Keratinocyte (primary cell): ENCODE measurements around the gene LHX4. TPM values are rescaled to one million over a fixed set of nuclear protein-coding genes. Genes with fewer than 3 reads are reported as not detected.

Experiments
- DNase-seq: peaks from one replicate; pipeline ENCODE4 v3.0.0-alpha.2; 2011; ENCODE audit warnings: low read depth, missing footprints, low spot score
- FAIRE-seq: peaks from 2 replicates; lab custom pipeline; 2011; peaks lifted over from hg19 to GRCh38; lab: Jason Lieb, UNC
- H2AFZ ChIP-seq: 2 replicates; pipeline ENCODE4 v1.6.0; 2012; ENCODE audit warnings: low read length, control low read depth, inconsistent platforms; ENCODE audit not compliant: control insufficient read depth
- H3K27ac ChIP-seq: 2 replicates; pipeline ENCODE4 v1.5.1; 2011; ENCODE audit warnings: low read length; ENCODE audit not compliant: control insufficient read depth, insufficient read depth
- H3K27me3 ChIP-seq: 3 replicates; pipeline ENCODE4 v1.6.0; 2011; ENCODE audit warnings: low read length; ENCODE audit not compliant: control insufficient read depth, insufficient read depth; ENCODE audit errors: extremely low read depth
- H3K36me3 ChIP-seq, 2 experiments: 2 replicates in 1 of 2; 3 replicates in 1 of 2; pipeline ENCODE4 v1.5.1; 2011; ENCODE audit warnings: low read length in 2 of 2, mild to moderate bottlenecking in 1 of 2; ENCODE audit not compliant: control insufficient read depth in 2 of 2, insufficient read depth in 2 of 2; ENCODE audit errors: extremely low read depth in 1 of 2
- H3K4me1 ChIP-seq: 3 replicates; pipeline ENCODE4 v1.5.1; 2011; ENCODE audit warnings: low read length; ENCODE audit not compliant: control insufficient read depth, insufficient read depth; ENCODE audit errors: extremely low read depth
- H3K4me2 ChIP-seq: 3 replicates; pipeline ENCODE4 v1.6.0; 2011; ENCODE audit warnings: low read depth, low read length; ENCODE audit not compliant: control insufficient read depth, insufficient read depth; ENCODE audit errors: extremely low read depth
- H3K4me3 ChIP-seq, 3 experiments: fragments of 200-600 bp in 1 of 3; sonication (generic) in 1 of 3; 2 replicates in 2 of 3; 3 replicates in 1 of 3; pipeline ENCODE4 v1.5.1; 2011 to 2016; ENCODE audit warnings: low read length in 3 of 3, mild to moderate bottlenecking in 3 of 3, control low read depth in 2 of 3, inconsistent platforms in 1 of 3, low read depth in 1 of 3, mixed read lengths in 1 of 3, mixed run types in 1 of 3, moderate library complexity in 1 of 3; ENCODE audit not compliant: control insufficient read depth in 2 of 3, insufficient read depth in 2 of 3; ENCODE audit errors: extremely low read depth in 1 of 3
- H3K79me2 ChIP-seq: 2 replicates; pipeline ENCODE4 v1.6.0; 2012; ENCODE audit warnings: low read length; ENCODE audit not compliant: control insufficient read depth, insufficient read depth
- H3K9ac ChIP-seq: 3 replicates; pipeline ENCODE4 v1.6.0; 2011; ENCODE audit warnings: low read length; ENCODE audit not compliant: control insufficient read depth, insufficient read depth; ENCODE audit errors: extremely low read depth
- H3K9me1 ChIP-seq: 3 replicates; pipeline ENCODE4 v1.6.0; 2011; ENCODE audit warnings: low read length; ENCODE audit not compliant: control insufficient read depth, insufficient read depth; ENCODE audit errors: extremely low read depth
- H3K9me3 ChIP-seq: 2 replicates; pipeline ENCODE4 v1.5.1; 2012; ENCODE audit warnings: low read depth, low read length; ENCODE audit not compliant: control insufficient read depth
- H4K20me1 ChIP-seq: 3 replicates; pipeline ENCODE4 v1.6.0; 2011; ENCODE audit warnings: low read length; ENCODE audit not compliant: control insufficient read depth, insufficient read depth; ENCODE audit errors: extremely low read depth
- EZH2 ChIP-seq: IDR thresholded peaks from one replicate; pipeline ENCODE4 v1.6.1; 2012; ENCODE audit warnings: inconsistent platforms, mild to moderate bottlenecking, low read length, moderate library complexity
- dilution Hi-C: fragments of 300-500 bp; cut with MboI; formaldehyde crosslinking; loops from one replicate; pipeline ENCODE4 v1.7.0; 2020; ENCODE audit warnings: low sequenced_read_pairs; ENCODE audit not compliant: extremely low pct_ligation_motif_present
- polyA plus RNA-seq, 5 experiments: library from polyadenylated mRNA; depleted of rRNA in 3 of 5; stranded (reverse) in 3 of 5; stranded (forward) in 1 of 5; unstranded in 1 of 5; fragments of >200 nt; gene quantifications; 1 replicate in 1 of 5; 2 replicates in 3 of 5; 3 replicates in 1 of 5; pipeline versions ENCODE4 v1.2.1 to v1.2.3, GENCODE V29; 2011 to 2012; ENCODE audit warnings: missing spikeins in 2 of 5, low read depth in 1 of 5, low replicate concordance in 1 of 5
- TF ChIP-seq, protein P1 (sequence below), 3 experiments: IDR thresholded peaks in 1 of 3; conservative IDR thresholded peaks in 1 of 3; optimal IDR thresholded peaks in 1 of 3; 2 replicates in 2 of 3; 3 replicates in 1 of 3; pipeline versions ENCODE3 to v1.5.1; 2011; ENCODE audit warnings: low read length in 3 of 3, mild to moderate bottlenecking in 3 of 3, moderate library complexity in 2 of 3, control low read depth in 1 of 3, inconsistent platforms in 1 of 3; ENCODE audit not compliant: insufficient read depth in 2 of 3; ENCODE audit errors: extremely low read depth in 1 of 3

LHX4 gene
- polyA plus RNA-seq, 1 donor (not counting 4 experiments of a cell fraction or from before 2014, with no cell fraction given): not detected

GRCh38 chr1:180265201-180265600, 35.1 kb downstream of the LHX4 start:
- no peaks in the 10 kb centered on the region for H3K9me1 ChIP-seq
- DNase-seq: no peak
- dilution Hi-C loops: no loop called here

GRCh38 chr1:180265871-180266270, 35.8 kb downstream of the LHX4 start:
- Histone ChIP-seq H4K20me1 (no peaks in the 10 kb centered on the region), H3K9ac (no peak overlapping the region), H3K79me2 (no peaks in the 10 kb centered on the region), H3K36me3 (no peaks in the 10 kb centered on the region), H3K4me1 (peaks cover 9% of the 10 kb centered on the region), H3K9me3 (no peaks in the 10 kb centered on the region), H3K27me3 (peaks cover 35% of the 10 kb centered on the region), H3K9me1 (peaks cover 2% of the 10 kb centered on the region), H3K4me2 (no peak overlapping the region), H3K4me3 (no peak overlapping the region), H3K27ac (no peak overlapping the region), H2AFZ (no peak overlapping the region)
- no peak for DNase-seq
- dilution Hi-C loops: no loop called here
- FAIRE-seq: no peak
- TF ChIP-seq, protein P1, sequence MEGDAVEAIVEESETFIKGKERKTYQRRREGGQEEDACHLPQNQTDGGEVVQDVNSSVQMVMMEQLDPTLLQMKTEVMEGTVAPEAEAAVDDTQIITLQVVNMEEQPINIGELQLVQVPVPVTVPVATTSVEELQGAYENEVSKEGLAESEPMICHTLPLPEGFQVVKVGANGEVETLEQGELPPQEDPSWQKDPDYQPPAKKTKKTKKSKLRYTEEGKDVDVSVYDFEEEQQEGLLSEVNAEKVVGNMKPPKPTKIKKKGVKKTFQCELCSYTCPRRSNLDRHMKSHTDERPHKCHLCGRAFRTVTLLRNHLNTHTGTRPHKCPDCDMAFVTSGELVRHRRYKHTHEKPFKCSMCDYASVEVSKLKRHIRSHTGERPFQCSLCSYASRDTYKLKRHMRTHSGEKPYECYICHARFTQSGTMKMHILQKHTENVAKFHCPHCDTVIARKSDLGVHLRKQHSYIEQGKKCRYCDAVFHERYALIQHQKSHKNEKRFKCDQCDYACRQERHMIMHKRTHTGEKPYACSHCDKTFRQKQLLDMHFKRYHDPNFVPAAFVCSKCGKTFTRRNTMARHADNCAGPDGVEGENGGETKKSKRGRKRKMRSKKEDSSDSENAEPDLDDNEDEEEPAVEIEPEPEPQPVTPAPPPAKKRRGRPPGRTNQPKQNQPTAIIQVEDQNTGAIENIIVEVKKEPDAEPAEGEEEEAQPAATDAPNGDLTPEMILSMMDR (optimal IDR thresholded peaks at IDR 0.05 in 1 of 3, IDR thresholded peaks at IDR 0.05 in 1 of 3, conservative IDR thresholded peaks at IDR 0.05 in 1 of 3; ENCODE audit: extremely low read depth in 1 of 3, insufficient read depth in 2 of 3, low read length in 3 of 3): no peak
- TF ChIP-seq EZH2: no peak

More at GRCh38 chr1:180265201-180265600, 35.1 kb downstream of the LHX4 start:
- H3K27ac ChIP-seq: no peak overlapping the region
- H3K9me3 ChIP-seq: no peaks in the 10 kb centered on the region
- no peaks in the 10 kb centered on the region for H3K36me3 ChIP-seq
- H3K4me2 ChIP-seq: no peak overlapping the region
- no peak for FAIRE-seq
- H3K4me3 ChIP-seq: no peak overlapping the region
- H3K9ac ChIP-seq: no peak overlapping the region
- peaks cover 42% of the 10 kb centered on the region for H3K27me3 ChIP-seq
- H3K79me2 ChIP-seq: no peaks in the 10 kb centered on the region
- no peaks in the 10 kb centered on the region for H4K20me1 ChIP-seq
- no peak for TF ChIP-seq EZH2
- TF ChIP-seq, protein P1 (optimal IDR thresholded peaks at IDR 0.05 in 1 of 3, IDR thresholded peaks at IDR 0.05 in 1 of 3, conservative IDR thresholded peaks at IDR 0.05 in 1 of 3; ENCODE audit: extremely low read depth in 1 of 3, insufficient read depth in 2 of 3, low read length in 3 of 3): no peak
- no peak overlapping the region for H2AFZ ChIP-seq
- H3K4me1 ChIP-seq: peaks cover 3% of the 10 kb centered on the region
